Mesothelial cell of epicardium (in vitro differentiated cells): Measurements from ENCODE around the gene NPW. TPM values are rescaled to one million over a fixed set of nuclear protein-coding genes. Genes with fewer than 3 reads are reported as not detected.

Experiments used
- DNase-seq, 2 experiments: peaks; one replicate each; pipeline ENCODE4 v3.0.0; 2021; ENCODE audit warnings: low spot score in 2 of 2; ENCODE audit not compliant: unreplicated experiment in 2 of 2
- H3K27ac Mint-ChIP-seq: 2 replicates; pipeline ENCODE4 v1.8.0; 2021; ENCODE audit warnings: mixed read lengths
- H3K27me3 Mint-ChIP-seq: 2 replicates; pipeline ENCODE4 v1.8.0; 2021; ENCODE audit warnings: low read depth, mixed read lengths
- H3K36me3 Mint-ChIP-seq: 2 replicates; pipeline ENCODE4 v1.8.0; 2021; ENCODE audit warnings: mixed read lengths
- H3K4me1 Mint-ChIP-seq: 2 replicates; pipeline ENCODE4 v1.8.0; 2021; ENCODE audit warnings: mixed read lengths
- H3K4me3 Mint-ChIP-seq: 2 replicates; pipeline ENCODE4 v1.8.0; 2021; ENCODE audit warnings: mild to moderate bottlenecking, moderate library complexity, mixed read lengths
- H3K9me3 Mint-ChIP-seq: 2 replicates; pipeline ENCODE4 v1.8.0; 2021; ENCODE audit warnings: mixed read lengths
- CTCF ChIP-seq: fragments of 200-600 bp; sonication (generic); IDR thresholded peaks from one replicate; pipeline ENCODE4 v1.5.0; 2021; ENCODE audit warnings: antibody characterized with exemption; ENCODE audit not compliant: unreplicated experiment
- total RNA-seq: library from RNA; stranded (reverse); gene quantifications from 3 replicates; pipeline ENCODE4 v1.2.1, GENCODE V29; 2021

The NPW gene
- total RNA-seq, 1 donor from 2014 or later: 14.0 TPM

- Mint-ChIP-seq H3K27me3 (no peaks in the 10 kb centered on the region), H3K4me1 (peaks cover 45% of the 10 kb centered on the region), H3K27ac (peak overlapping the region; percentile 91), H3K9me3 (no peaks in the 10 kb centered on the region), H3K4me3 (no peak overlapping the region), H3K36me3 (no peaks in the 10 kb centered on the region)
- no peak for DNase-seq
- TF ChIP-seq CTCF: no peak
Measured at GRCh38 chr16:2034696-2035430, 15.3 kb downstream of the NPW start.

GRCh38 chr16:2035431-2036199, 16.0 kb downstream of the NPW start:
- Mint-ChIP-seq H3K36me3 (no peaks in the 10 kb centered on the region), H3K27ac (peak overlapping the region; percentile 69), H3K4me1 (peaks cover 45% of the 10 kb centered on the region), H3K9me3 (no peaks in the 10 kb centered on the region), H3K4me3 (no peak overlapping the region), H3K27me3 (no peaks in the 10 kb centered on the region)
- DNase-seq: peak in 1 of 2 experiments; percentile 81
- TF ChIP-seq CTCF: no peak

- Mint-ChIP-seq H3K9me3 (no peaks in the 10 kb centered on the region), H3K4me3 (no peak overlapping the region), H3K4me1 (peaks cover 45% of the 10 kb centered on the region)
Measured at GRCh38 chr16:2036200-2036966, 16.8 kb downstream of the NPW start.

GRCh38 chr16:2037115-2037514, 17.5 kb downstream of the NPW start:
- TF ChIP-seq CTCF: no peak
- H3K27ac Mint-ChIP-seq: no peak overlapping the region
- H3K9me3 Mint-ChIP-seq: no peaks in the 10 kb centered on the region
- DNase-seq: no peak
- no peaks in the 10 kb centered on the region for H3K36me3 Mint-ChIP-seq
- no peak overlapping the region for H3K4me3 Mint-ChIP-seq
- H3K27me3 Mint-ChIP-seq: no peaks in the 10 kb centered on the region
- H3K4me1 Mint-ChIP-seq: peaks cover 45% of the 10 kb centered on the region

More at GRCh38 chr16:2036200-2036966, 16.8 kb downstream of the NPW start:
- no peaks in the 10 kb centered on the region for H3K36me3 Mint-ChIP-seq
- TF ChIP-seq CTCF: no peak
- no peak for DNase-seq
- H3K27ac Mint-ChIP-seq: peak overlapping the region; percentile 69
- no peaks in the 10 kb centered on the region for H3K27me3 Mint-ChIP-seq

- H3K36me3 Mint-ChIP-seq: no peaks in the 10 kb centered on the region
- H3K27ac Mint-ChIP-seq: peak overlapping the region; percentile 98
- no peaks in the 10 kb centered on the region for H3K9me3 Mint-ChIP-seq
- DNase-seq: no peak
- no peaks in the 10 kb centered on the region for H3K27me3 Mint-ChIP-seq
- no peak for TF ChIP-seq CTCF
- H3K4me1 Mint-ChIP-seq: peaks cover 40% of the 10 kb centered on the region
- H3K4me3 Mint-ChIP-seq: no peak overlapping the region
Measured at GRCh38 chr16:2037647-2038381, 18.2 kb downstream of the NPW start.
